HG03060 (cell line): Measurements from ENCODE around the gene YTHDC2.

Experiments
- ATAC-seq: cut with Tn5 transposase; IDR thresholded peaks from one replicate; pipeline ENCODE4 v1.9.1; 2021; ENCODE audit warnings: low read depth, moderate number of reproducible peaks; ENCODE audit not compliant: unreplicated experiment

YTHDC2 gene

GRCh38 chr5:113513384-113514288 lies at the start of gene YTHDC2:
YTHDC2 (plus strand) TSS chr5:113513694; CDS start chr5:113513896, 202 bp downstream.
- peak; percentile 95 for ATAC-seq

- ATAC-seq, result no peak
Measured at GRCh38 chr5:113474100-113474728, 39.3 kb upstream of the YTHDC2 start.

DNA sequence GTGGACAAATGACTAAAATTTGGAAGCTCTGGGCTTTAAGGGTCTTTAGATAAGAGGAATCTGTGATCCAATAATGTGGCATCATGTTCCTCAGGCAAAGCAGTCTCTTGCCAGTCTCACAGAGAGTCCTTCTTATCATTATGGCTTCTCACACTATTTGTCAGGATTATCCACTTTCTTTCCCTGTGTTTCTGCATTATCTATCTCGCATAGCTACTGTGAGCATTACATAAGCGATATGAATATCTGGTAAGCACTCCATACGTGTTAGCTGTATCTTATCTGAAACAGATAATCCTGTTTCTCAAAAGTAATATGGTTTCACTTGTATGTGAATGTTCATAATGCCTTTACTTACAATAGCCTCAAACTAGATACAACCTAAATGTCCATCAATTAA lies 34.8 kb upstream of the YTHDC2 start:
- ATAC-seq, result no peak

DNA sequence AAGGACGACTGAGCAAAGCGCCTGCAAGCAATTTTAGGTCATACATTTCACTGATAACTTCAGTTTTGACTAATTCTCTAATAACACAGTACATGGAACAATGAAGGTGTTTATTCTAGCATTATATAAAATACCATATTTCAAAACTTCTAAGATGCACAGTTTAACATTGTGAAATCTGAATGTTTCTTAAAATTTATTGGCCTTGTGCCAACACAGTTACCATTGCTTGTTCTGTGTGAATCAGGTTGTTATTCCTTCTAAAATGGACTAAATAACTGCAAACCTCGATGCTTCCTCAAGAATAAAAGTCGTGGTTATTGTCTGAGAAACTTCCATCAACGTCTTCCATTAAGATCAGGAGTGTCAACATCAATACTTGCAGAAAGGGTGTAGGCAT lies 33.3 kb upstream of the YTHDC2 start:
- no peak for ATAC-seq

DNA sequence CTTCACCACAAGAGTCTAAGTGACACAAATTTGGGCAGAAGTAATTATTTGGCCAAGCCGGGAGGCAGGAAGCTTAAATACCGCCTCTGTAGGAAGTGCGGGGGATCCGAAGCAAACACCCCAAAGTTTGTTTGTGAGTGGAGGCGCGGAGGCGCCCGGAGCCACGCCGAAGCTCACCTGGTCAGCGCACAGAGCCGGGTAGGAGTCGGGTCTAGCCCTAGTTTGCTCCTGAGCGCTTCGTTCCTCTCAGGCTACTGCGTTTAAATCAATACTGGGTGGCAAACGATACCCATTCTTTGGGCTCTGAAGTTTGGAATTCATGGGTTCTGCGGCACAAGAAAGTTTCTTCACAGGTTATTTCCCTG lies 26.1 kb upstream of the YTHDC2 start:
- ATAC-seq, result no peak

DNA sequence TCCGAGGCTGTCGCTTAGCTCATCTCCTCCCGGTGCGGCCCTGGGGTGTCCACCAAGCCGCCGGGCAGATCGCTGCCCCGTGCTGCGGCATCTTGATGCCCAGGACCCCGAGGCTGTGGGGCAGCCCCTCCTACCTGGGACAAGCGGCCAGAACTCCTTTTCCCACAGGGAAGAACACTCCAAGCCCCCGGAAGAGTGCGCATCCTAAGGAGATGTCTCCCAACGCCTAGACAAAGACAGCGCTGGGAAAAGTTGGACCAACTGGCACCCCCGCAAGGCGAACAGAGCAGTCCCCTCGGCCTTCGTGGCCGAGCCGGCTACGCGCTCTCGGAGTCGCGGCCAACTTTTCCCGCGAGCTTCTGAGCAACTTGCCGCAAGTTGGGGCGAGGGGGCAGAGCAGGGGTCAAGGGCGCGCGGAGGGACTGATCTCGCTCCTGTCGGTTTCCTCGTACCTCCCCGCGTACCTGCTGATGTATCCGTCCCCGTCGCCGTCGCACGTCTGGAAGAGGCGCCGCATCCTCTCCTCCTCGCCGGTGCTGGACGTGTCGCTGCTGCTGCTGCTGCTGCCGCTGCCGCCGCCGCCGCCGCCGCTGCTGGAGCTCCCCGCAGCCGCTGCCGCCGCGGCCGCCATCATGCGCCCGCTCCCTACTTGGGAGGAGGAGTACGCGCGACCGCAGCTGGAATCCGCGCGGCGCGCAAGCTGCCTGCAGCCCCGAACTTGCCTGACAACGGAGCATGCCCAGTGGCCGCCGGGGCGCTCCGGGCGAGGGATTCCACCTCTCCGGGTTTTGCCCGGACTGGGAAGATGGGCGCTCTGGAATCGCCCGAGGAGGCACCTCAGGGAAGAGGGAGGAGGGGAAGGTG lies 25.5 kb upstream of the YTHDC2 start, which contains the start of gene MCC:
Gene MCC (minus strand): TSS at position 673 of the 864 bp plus-strand sequence.
- ATAC-seq, result no peak

GRCh38 chr5:113488645-113489184 lies 24.8 kb upstream of the YTHDC2 start:
- no peak for ATAC-seq

DNA sequence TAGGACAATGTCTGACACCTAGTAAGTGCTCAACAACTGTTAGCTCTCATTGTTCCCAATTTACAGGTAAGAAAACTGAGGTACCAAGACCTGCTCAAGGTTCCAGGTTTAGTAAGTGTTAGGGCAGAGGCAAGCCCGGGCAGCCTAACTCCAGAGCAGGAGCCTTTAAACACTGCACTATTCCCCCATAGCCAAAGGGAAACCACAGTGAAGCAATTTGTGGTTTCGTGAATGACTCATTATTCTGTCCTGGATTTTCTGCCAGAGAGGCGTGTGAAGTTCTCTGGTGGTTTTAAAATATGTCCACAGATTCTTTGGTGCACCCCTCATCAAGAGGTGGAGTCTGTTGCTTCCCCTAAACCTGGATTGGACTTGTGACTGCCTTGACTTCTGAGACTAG lies 24.2 kb upstream of the YTHDC2 start:
- no peak for ATAC-seq

GRCh38 chr5:113490317-113490716 lies 23.2 kb upstream of the YTHDC2 start:
- no peak for ATAC-seq

DNA sequence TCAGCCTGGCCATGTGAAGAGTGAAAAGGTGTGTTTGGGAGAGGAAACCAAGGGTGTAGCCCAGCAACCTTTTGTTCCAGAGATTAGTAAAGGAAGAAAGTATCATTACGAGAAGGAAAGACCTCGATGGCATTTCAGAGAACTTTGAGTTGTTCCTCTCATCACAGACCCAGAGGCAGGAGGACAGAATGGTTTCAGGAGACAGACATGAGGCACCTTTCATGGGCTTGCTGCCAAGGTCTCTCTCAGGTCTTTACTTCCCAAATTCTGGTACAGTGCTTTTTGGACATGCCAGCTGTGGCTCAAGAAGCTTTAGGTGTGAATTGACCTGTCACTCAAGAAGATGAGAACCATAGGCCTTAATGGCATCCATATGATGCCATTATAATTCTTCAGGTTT lies 22.5 kb upstream of the YTHDC2 start:
- no peak for ATAC-seq

- no peak for ATAC-seq
Measured at GRCh38 chr5:113493446-113493845, 20.0 kb upstream of the YTHDC2 start.

- no peak for ATAC-seq
Measured at GRCh38 chr5:113495422-113495841, 18.1 kb upstream of the YTHDC2 start.

DNA sequence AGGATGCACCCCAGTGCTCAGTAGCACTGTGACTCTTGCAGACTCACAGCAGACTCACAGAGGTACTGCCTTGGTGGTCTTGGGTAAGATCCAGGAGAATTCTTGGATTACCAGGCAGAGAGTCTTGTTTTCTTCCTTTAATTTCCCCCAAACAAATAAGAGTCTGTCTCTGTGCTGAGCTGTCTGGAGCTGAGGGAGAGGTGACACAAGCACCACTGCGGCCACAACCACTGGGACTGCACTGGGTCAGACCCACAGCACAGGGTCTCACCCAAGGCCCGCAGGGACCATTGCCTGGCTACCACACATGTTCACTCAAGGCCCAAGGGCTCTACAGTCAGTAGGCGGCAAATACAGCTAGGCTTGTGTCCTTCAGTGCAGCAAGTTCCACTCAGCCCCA lies 11.4 kb upstream of the YTHDC2 start:
- ATAC-seq, result no peak

GRCh38 chr5:113503146-113503545 lies 10.3 kb upstream of the YTHDC2 start:
- ATAC-seq, result no peak

GRCh38 chr5:113505181-113505580 lies 8.3 kb upstream of the YTHDC2 start:
- ATAC-seq, result no peak

GRCh38 chr5:113507601-113508000 lies 5.9 kb upstream of the YTHDC2 start:
- ATAC-seq, result no peak

GRCh38 chr5:113508756-113509155 lies 4.7 kb upstream of the YTHDC2 start:
- ATAC-seq, result no peak

DNA sequence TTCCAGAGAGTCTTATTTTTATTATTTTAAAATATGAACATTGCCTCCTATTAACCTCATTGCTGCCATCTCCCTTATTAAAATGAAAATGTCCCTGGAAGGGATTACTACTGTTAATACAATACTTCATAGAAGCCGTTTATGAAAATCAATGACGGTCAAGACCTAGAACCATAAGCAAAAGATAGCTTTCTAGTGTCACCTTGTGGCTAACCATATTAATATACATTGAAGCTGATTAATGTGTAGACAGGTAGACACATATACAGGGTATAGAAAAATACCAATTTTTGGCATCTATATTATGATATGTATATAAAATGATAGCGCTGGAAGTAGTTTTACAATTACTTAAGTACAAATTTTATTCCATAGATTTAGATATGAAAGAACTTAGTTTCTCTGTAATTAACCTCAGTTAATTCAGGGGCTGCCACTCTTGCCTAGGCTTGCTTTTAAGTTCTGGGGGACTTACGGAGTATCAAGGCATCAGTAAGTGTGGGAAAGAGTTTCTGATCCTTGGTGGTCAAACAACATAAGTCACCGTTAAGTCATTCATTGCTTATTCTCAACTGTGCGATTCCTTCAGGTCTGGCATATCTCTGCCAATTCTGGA lies 2.5 kb upstream of the YTHDC2 start:
- no peak for ATAC-seq

GRCh38 chr5:113512341-113512740 lies 1.2 kb upstream of the YTHDC2 start:
- ATAC-seq, result no peak

DNA sequence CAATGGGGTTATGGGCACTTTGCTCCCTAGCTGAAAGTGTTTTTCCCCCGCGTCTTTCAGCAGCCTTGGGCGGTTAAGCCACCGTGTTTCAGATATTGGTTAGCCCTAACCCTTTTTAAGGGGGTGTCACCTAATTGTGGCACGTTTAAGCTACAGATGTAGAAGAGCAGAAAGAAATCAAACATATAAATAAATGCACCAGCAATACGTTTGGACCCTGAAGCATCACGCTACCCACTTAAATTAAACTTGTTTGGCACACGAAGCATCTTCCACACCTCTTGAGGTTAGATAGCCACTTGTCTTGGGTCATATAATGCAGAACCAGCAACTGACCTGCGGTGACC lies 768 bp downstream of the YTHDC2 start:
- no peak for ATAC-seq
